Measurements from ENCODE around the gene ALAD.

Gene ALAD

GRCh38 chr9:113343732-113344231 lies 57.3 kb downstream of the ALAD start:
- DNase-seq (ENCODE audit: extremely low read depth, insufficient read length) = no peak
- H3K4me3 ChIP-seq (replicated peaks; ENCODE audit: low read depth, low read length) = no peak overlapping the region
- no peak for TF ChIP-seq CTCF (IDR thresholded peaks at IDR 0.05; ENCODE audit: insufficient read depth, low read length, poor library complexity, severe bottlenecking)
- H3K36me3 ChIP-seq (ENCODE audit: control insufficient read depth, insufficient read depth, low read length) = no peaks in the 10 kb centered on the region
- H3K27me3 ChIP-seq (replicated peaks; ENCODE audit: control insufficient read depth, insufficient read depth, low read length) = no peaks in the 10 kb centered on the region

DNA sequence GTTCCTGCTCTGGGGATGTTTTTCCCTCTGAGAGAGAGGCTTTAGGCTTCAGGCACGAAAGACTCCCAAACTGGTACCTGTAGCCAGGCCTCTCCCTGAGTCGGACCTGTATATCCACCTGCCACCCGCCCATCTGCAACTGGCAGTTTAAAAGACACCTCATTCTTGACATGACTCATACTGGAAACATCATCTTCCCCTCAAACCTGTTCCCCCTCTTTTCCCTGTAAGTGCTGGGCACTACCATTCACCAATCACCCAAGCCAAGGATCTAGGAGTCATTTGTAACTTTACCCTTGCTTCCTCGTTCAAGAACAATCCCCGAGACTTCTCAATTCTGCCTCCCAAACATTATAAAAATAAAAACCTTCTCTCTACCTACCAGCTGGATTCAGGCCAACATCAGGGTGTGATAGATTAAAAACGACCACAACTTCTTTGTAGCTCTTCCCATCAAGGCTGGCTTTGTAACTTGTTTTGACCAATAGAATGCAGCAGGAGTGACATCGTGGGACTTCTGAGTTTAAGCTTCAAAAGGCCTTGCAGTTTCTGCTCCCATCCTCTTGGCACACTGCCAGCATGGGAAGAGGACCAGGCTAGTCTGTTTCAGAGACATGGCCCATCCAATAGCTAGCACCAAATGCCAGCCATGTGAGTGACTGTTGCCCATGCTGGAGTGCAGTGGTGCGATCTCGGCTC lies 59.2 kb downstream of the ALAD start:
- no peaks in the 10 kb centered on the region for H3K27me3 ChIP-seq (replicated peaks; ENCODE audit: control insufficient read depth, insufficient read depth, low read length)
- H3K36me3 ChIP-seq (ENCODE audit: control insufficient read depth, insufficient read depth, low read length) = no peaks in the 10 kb centered on the region
- no peak for TF ChIP-seq CTCF (IDR thresholded peaks at IDR 0.05; ENCODE audit: insufficient read depth, low read length, poor library complexity, severe bottlenecking)
- DNase-seq (ENCODE audit: extremely low read depth, insufficient read length) = no peak
- H3K4me3 ChIP-seq (replicated peaks; ENCODE audit: low read depth, low read length) = no peak overlapping the region

DNA sequence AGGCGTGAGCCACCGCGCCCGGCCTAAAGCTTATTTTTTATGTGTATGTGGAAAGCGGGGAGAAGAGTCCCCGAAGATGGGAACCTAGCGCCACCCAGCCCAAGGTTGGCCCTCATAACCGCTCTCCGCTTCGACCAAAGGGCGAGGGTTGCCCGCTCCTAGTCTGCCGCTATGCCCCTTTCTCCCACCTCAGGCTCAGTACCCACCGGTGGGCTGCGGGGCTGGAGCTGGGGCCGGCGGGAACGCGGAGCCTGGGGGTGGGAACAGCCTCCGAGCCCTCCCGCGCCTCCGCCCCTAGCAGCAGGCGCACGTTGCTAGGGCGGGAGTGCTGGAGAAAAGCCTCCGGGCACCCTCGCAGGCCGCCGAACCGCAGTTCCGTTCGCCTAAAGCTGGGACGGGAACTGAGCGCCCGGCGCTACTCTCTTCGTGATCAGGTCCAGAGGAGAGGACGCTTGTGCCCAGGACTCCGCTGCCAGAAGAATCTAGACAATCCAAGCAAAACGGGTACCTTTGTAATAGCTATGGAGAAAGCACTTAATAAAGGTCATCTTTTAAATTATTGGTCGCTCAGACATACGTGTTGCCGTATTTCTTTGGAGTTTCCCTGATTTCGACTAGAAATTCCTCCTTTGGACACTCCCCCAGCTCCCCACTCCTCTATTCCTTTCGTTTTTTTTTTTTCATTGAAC lies 60.9 kb downstream of the ALAD start, which contains the start of gene WDR31:
WDR31 (minus strand) TSS at position 265 of the 689 bp plus-strand sequence. CDS start 8,253 bp downstream, outside the sequence.
- peak; percentile 4 for TF ChIP-seq CTCF (IDR thresholded peaks at IDR 0.05; ENCODE audit: insufficient read depth, low read length, poor library complexity, severe bottlenecking)
- no peaks in the 10 kb centered on the region for H3K27me3 ChIP-seq (replicated peaks; ENCODE audit: control insufficient read depth, insufficient read depth, low read length)
- H3K4me3 ChIP-seq (replicated peaks; ENCODE audit: low read depth, low read length) = peak within 1 kb of the TSS; percentile 73
- H3K36me3 ChIP-seq (ENCODE audit: control insufficient read depth, insufficient read depth, low read length) = no peaks in the 10 kb centered on the region
- peak; percentile 91 for DNase-seq (ENCODE audit: extremely low read depth, insufficient read length)

DNA sequence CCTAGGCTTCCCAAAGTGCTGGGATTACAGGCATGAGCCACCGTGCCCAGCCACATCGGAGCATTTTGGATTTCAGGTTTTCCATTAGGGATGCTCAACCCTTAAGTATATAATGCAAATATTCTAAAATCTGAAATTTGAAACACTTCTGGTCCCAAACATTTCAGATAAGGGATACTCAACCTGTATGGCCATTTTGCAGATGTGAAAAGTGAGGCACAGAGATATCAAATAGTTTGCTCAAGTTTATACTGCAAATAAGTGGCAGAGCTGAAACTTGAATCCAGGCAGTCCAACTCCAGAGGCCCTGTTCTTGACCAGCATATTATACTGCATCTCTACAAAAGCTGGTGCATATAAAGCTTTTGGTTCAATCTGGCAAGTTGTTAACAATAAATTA lies 63.4 kb downstream of the ALAD start:
- Histone ChIP-seq H3K27me3 (replicated peaks; ENCODE audit: control insufficient read depth, insufficient read depth, low read length) (no peaks in the 10 kb centered on the region), H3K4me3 (replicated peaks; ENCODE audit: low read depth, low read length) (no peak overlapping the region), H3K36me3 (ENCODE audit: control insufficient read depth, insufficient read depth, low read length) (no peaks in the 10 kb centered on the region)
- no peak for DNase-seq (ENCODE audit: extremely low read depth, insufficient read length)
- no peak for TF ChIP-seq CTCF (IDR thresholded peaks at IDR 0.05; ENCODE audit: insufficient read depth, low read length, poor library complexity, severe bottlenecking)
